HG03442 (cell line): ENCODE measurements around the gene TMEM272.

ENCODE experiments used
- ATAC-seq: cut with Tn5 transposase; IDR thresholded peaks from one replicate; pipeline ENCODE4 v1.9.1; 2021; ENCODE audit warnings: mild to moderate bottlenecking, moderate library complexity; ENCODE audit not compliant: unreplicated experiment

The TMEM272 gene

DNA sequence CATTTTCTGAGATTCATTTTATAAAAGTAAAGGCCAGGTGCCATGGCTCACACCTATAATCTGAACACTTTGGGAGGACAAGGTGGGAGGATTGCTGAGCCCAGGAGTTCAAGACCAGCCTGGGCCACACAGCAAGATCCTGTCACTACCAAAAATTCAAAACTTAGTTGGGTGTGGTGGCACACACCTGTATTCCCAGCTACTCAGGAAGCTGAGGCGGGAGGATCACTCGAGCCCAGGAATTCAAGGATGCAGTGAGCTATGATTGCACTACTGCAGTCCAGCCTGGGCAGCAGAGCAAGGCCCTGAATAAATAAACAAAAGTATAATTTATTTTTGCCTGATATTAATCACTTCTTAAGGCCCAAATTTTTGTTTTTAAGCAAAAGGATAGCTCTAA is 81.5 kb downstream of the TMEM272 start:
- no peak for ATAC-seq
